Endothelial cell of umbilical vein (primary cell): ENCODE results near the gene NTN4. TPM values are rescaled to one million over a fixed set of nuclear protein-coding genes. Genes with fewer than 3 reads are reported as not detected.
A peak's percentile ranks its signal among the peaks of the same experiment; 100 is the strongest.

Source experiments
- Bru-seq: library from RNA; stranded (reverse); fragments of 400-500 nt; gene quantifications from one replicate; lab custom pipeline; 2021; lab: Mats Ljungman, UMichigan
- BruChase-seq, 2 experiments: library from RNA; stranded (reverse); fragments of 400-500 nt; gene quantifications; one replicate each; lab custom pipeline; 2021; lab: Mats Ljungman, UMichigan
- BruUV-seq: library from RNA; stranded (reverse); fragments of 400-500 nt; replicated peaks from 2 replicates; lab custom pipeline; 2021; lab: Mats Ljungman, UMichigan
- CTCF ChIA-PET: fragments of 300-600, 350-600 bp; sonication (Branson Sonifier 250); formaldehyde crosslinking; loops from one replicate; lab custom pipeline; 2021; ENCODE audit warnings: antibody characterized with exemption, inconsistent platforms; lab: Charles Lee
- POLR2A ChIA-PET: fragments of 300-600, 350-600 bp; sonication (Branson Sonifier 250); formaldehyde crosslinking; loops from one replicate; lab custom pipeline; 2021; ENCODE audit warnings: antibody characterized with exemption, inconsistent platforms; lab: Charles Lee
- DNase-seq: peaks from one replicate; pipeline ENCODE4 v3.0.0-alpha.2; 2011; ENCODE audit warnings: low read depth, low spot score
- FAIRE-seq: peaks from 2 replicates; lab custom pipeline; 2011; peaks lifted over from hg19 to GRCh38; lab: Jason Lieb, UNC
- H2AFZ ChIP-seq: 2 replicates; pipeline ENCODE4 v1.6.0; 2012; ENCODE audit warnings: low read depth, low read length, control low read depth, inconsistent platforms
- H3K27ac ChIP-seq: 2 replicates; pipeline ENCODE4 v1.5.1; 2011; ENCODE audit warnings: low read depth, mild to moderate bottlenecking, control low read depth, low read length, moderate library complexity; ENCODE audit not compliant: insufficient read depth
- H3K27me3 ChIP-seq, 2 experiments: 2 replicates each; pipeline versions ENCODE4 v1.6.0 to v1.6.1; 2011; ENCODE audit warnings: low read length in 2 of 2, mixed read lengths in 1 of 2; ENCODE audit not compliant: control insufficient read depth in 2 of 2, insufficient read depth in 2 of 2
- H3K36me3 ChIP-seq, 2 experiments: 2 replicates in 1 of 2; 3 replicates in 1 of 2; pipeline ENCODE4 v1.5.1; 2011; ENCODE audit warnings: low read length in 2 of 2, mild to moderate bottlenecking in 1 of 2, moderate library complexity in 1 of 2; ENCODE audit not compliant: control insufficient read depth in 2 of 2, insufficient read depth in 2 of 2; ENCODE audit errors: extremely low read depth in 1 of 2
- H3K4me1 ChIP-seq: 3 replicates; pipeline ENCODE4 v1.5.1; 2011; ENCODE audit warnings: mild to moderate bottlenecking, low read length; ENCODE audit not compliant: control insufficient read depth, insufficient read depth; ENCODE audit errors: extremely low read depth
- H3K4me2 ChIP-seq: 2 replicates; pipeline ENCODE4 v1.6.1; 2011; ENCODE audit warnings: low read length, control low read depth, mixed read lengths; ENCODE audit not compliant: insufficient read depth
- H3K4me3 ChIP-seq, 3 experiments: fragments of 200-600 bp in 1 of 3; sonication (generic), shearing (Covaris generic) in 1 of 3; replicated peaks in 1 of 3; 2 replicates each; pipeline ENCODE4 v1.5.1; 2011 to 2016; ENCODE audit warnings: control low read depth in 3 of 3, low read length in 3 of 3, mild to moderate bottlenecking in 2 of 3, inconsistent platforms in 1 of 3, low read depth in 1 of 3, moderate library complexity in 1 of 3; ENCODE audit not compliant: insufficient read depth in 1 of 3
- H3K79me2 ChIP-seq: 2 replicates; pipeline ENCODE4 v1.6.0; 2012; ENCODE audit warnings: low read length, inconsistent platforms; ENCODE audit not compliant: control insufficient read depth, insufficient read depth
- H3K9ac ChIP-seq: replicated peaks from 2 replicates; pipeline ENCODE3; 2011; ENCODE audit warnings: low read length, control low read depth; ENCODE audit not compliant: insufficient read depth; ENCODE audit errors: extremely low read depth
- H3K9me1 ChIP-seq: replicated peaks from 3 replicates; pipeline ENCODE4 v1.6.0; 2011; ENCODE audit warnings: mild to moderate bottlenecking, low read length; ENCODE audit not compliant: control insufficient read depth, insufficient read depth; ENCODE audit errors: extremely low read depth
- H3K9me3 ChIP-seq: replicated peaks from 2 replicates; pipeline ENCODE4 v1.5.1; 2012; ENCODE audit warnings: low read length, inconsistent platforms; ENCODE audit not compliant: control insufficient read depth, insufficient read depth
- H4K20me1 ChIP-seq: replicated peaks from 2 replicates; pipeline ENCODE3; 2011; ENCODE audit warnings: mild to moderate bottlenecking, low read length; ENCODE audit not compliant: control insufficient read depth, insufficient read depth; ENCODE audit errors: extremely low read depth
- MAX ChIP-seq: IDR thresholded peaks from 2 replicates; pipeline ENCODE4 v1.6.1; 2011; ENCODE audit not compliant: insufficient read depth, insufficient read length
- POLR2A ChIP-seq: IDR thresholded peaks from 2 replicates; pipeline ENCODE4 v1.6.1; 2012; ENCODE audit warnings: low read depth, mild to moderate bottlenecking, control low read depth, low read length
- POLR2AphosphoS5 ChIP-seq: IDR thresholded peaks from 2 replicates; pipeline ENCODE4 v1.6.1; 2012; ENCODE audit warnings: low read depth, mild to moderate bottlenecking, control low read depth, low read length, moderate library complexity; ENCODE audit not compliant: insufficient read depth
- dilution Hi-C: fragments of 300-500 bp; cut with MboI; formaldehyde crosslinking; loops from one replicate; pipeline ENCODE4 v1.15.0; 2019; ENCODE audit warnings: low sequenced_read_pairs; ENCODE audit not compliant: extremely low pct_ligation_motif_present
- intact Hi-C: fragments of 100-400 bp; cut with micrococcal nuclease; formaldehyde crosslinking; loops from one replicate; pipeline ENCODE4 v1.10.0; 2022
- long read RNA-seq: library from polyadenylated mRNA; stranded (forward); transcript quantifications from one replicate; pipeline ENCODE4 v2.0.0, GENCODE V29; 2021
- polyA minus RNA-seq, 3 experiments: library from RNA; depleted of rRNA, polyadenylated mRNA; stranded (reverse); fragments of >200 nt; gene quantifications; 1 replicate in 1 of 3; 2 replicates in 2 of 3; pipeline ENCODE4 v1.2.3, GENCODE V29; 2011
- polyA plus RNA-seq, 4 experiments: library from polyadenylated mRNA; depleted of rRNA in 3 of 4; stranded (reverse) in 3 of 4; unstranded in 1 of 4; fragments of >200 nt; gene quantifications; 2 replicates each; pipeline versions ENCODE4 v1.2.1 to v1.2.3, GENCODE V29; 2011 to 2012; ENCODE audit warnings: missing spikeins in 1 of 4
- total RNA-seq: library from RNA; stranded (reverse); gene quantifications from 2 replicates; pipeline ENCODE4 v1.2.3, GENCODE V29; 2021

Gene NTN4
- total RNA-seq (105 and 120 TPM in 2 replicates), polyA plus RNA-seq (317 and 352 TPM in 2 replicates), polyA minus RNA-seq (890 and 1,000 TPM in 2 replicates), Bru-seq, nascent RNA (percentile 90 among the genes with signal in this experiment), BruChase-seq, experiment 1, labeled RNA remaining after a 6-hour chase (percentile 78 among the genes with signal in this experiment), BruChase-seq, experiment 2, labeled RNA remaining after a 2-hour chase (percentile 66 among the genes with signal in this experiment)
- 209 and 219 TPM in 2 replicates for polyA plus RNA-seq (2011; cell fraction: cytosol; rRNA removed)
- 152 and 199 TPM in 2 replicates for polyA plus RNA-seq (2011; cell fraction: nucleus; rRNA removed)
- polyA plus RNA-seq (2012): 251 and 280 TPM in 2 replicates
- 6.9 TPM for polyA minus RNA-seq (2011; cell fraction: cytosol; rRNA and poly(A)+ RNA removed)
- 255 and 325 TPM in 2 replicates for polyA minus RNA-seq (2011; cell fraction: nucleus; rRNA and poly(A)+ RNA removed)
- long read RNA-seq, transcript NTN4-201 (10 exons, 3,615 nt): major isoform, 355 of 428 reads
- long read RNA-seq, partial matches to known transcripts: 22 of 428 reads
- long read RNA-seq, other reads (novel, unspliced or antisense): 50 of 428 reads

GRCh38 chr12:95790033-95790916 lies at the start of gene NTN4:
Gene NTN4, minus strand, starts transcription at chr12:95790764. Its CDS starts 455 bp downstream, at chr12:95790309.
- peak within 1 kb of the TSS; percentile 83 for H3K27ac ChIP-seq
- FAIRE-seq: no peak
- ChIA-PET POLR2A (no interaction called here), CTCF (interaction anchor here (0.7 to 1.6 kb wide), 6 partner anchors 11 to 208 kb away, joined by 3 to 6 read pairs (median 4); no protein-coding TSS in a partner anchor)
- BruUV-seq: no TSS peak
- intact Hi-C loops: loop anchor here (1.0 kb wide), 1 partner anchor 155 kb away; no protein-coding TSS in a partner anchor
- H2AFZ ChIP-seq: peak within 1 kb of the TSS; percentile 77
- peaks cover 19% of the 10 kb centered on the region for H3K79me2 ChIP-seq
- H3K9ac ChIP-seq: peak within 1 kb of the TSS; percentile 99
- H4K20me1 ChIP-seq: no peaks in the 10 kb centered on the region
- peak within 1 kb of the TSS; percentile 71 for H3K4me2 ChIP-seq
- no peaks in the 10 kb centered on the region for H3K9me1 ChIP-seq
- peaks cover 10 to 13% of the 10 kb centered on the region in 2 experiments for H3K36me3 ChIP-seq
- peak; percentile 67 for DNase-seq
- peak within 1 kb of the TSS; percentile 79 to 93 (median 89) for H3K4me3 ChIP-seq
- TF ChIP-seq POLR2A (peak; percentile 66), POLR2AphosphoS5 (peak; percentile 80), MAX (no peak)
- peaks cover 38% of the 10 kb centered on the region for H3K4me1 ChIP-seq
- no peaks in the 10 kb centered on the region for H3K27me3 ChIP-seq
- H3K9me3 ChIP-seq: no peaks in the 10 kb centered on the region
- dilution Hi-C loops: no loop called here
